Liver (tissue), 9 donors: ENCODE measurements around the gene ALDH1A1. TPM values are rescaled to one million over a fixed set of nuclear protein-coding genes. Genes with fewer than 3 reads are reported as not detected.
A peak's percentile ranks its signal among the peaks of the same experiment; 100 is the strongest.

Experiments
- DNase-seq: peaks from one replicate; pipeline ENCODE4 v3.0.0-alpha.2; 2017; ENCODE audit warnings: low spot score
- H3K27ac ChIP-seq, 2 donors: one replicate each; pipeline ENCODE4 v1.7.0; 2013; ENCODE audit warnings: inconsistent platforms in 2 of 2, low read length in 2 of 2, control low read depth in 1 of 2, low read depth in 1 of 2, mild to moderate bottlenecking in 1 of 2
- H3K27me3 ChIP-seq, 4 donors: one replicate each; pipeline versions ENCODE4 v1.6.1 to v1.7.0; 2013; ENCODE audit warnings: low read length in 3 of 4, inconsistent platforms in 1 of 4, mild to moderate bottlenecking in 1 of 4, moderate library complexity in 1 of 4; ENCODE audit not compliant: control insufficient read depth in 4 of 4, insufficient read depth in 4 of 4
- H3K36me3 ChIP-seq, 4 donors: one replicate each; pipeline versions ENCODE4 v1.6.1 to v1.7.0; 2013; ENCODE audit warnings: low read length in 3 of 4, mild to moderate bottlenecking in 3 of 4, low read depth in 1 of 4, moderate library complexity in 1 of 4; ENCODE audit not compliant: control insufficient read depth in 4 of 4, insufficient read depth in 3 of 4
- H3K4me1 ChIP-seq, 4 donors: one replicate each; pipeline versions ENCODE4 v1.6.1 to v1.7.0; 2013; ENCODE audit warnings: low read length in 3 of 4, mild to moderate bottlenecking in 3 of 4, moderate library complexity in 1 of 4; ENCODE audit not compliant: control insufficient read depth in 4 of 4, insufficient read depth in 4 of 4
- H3K4me3 ChIP-seq, 3 donors: one replicate each; pipeline versions ENCODE4 v1.6.1 to v1.7.0; 2013; ENCODE audit warnings: low read length in 3 of 3, control low read depth in 1 of 3, low read depth in 1 of 3, mild to moderate bottlenecking in 1 of 3
- H3K9ac ChIP-seq, 2 donors: one replicate each; pipeline ENCODE4 v1.7.0; 2013; ENCODE audit warnings: low read length in 2 of 2, mild to moderate bottlenecking in 2 of 2, moderate library complexity in 2 of 2, control low read depth in 1 of 2, low read depth in 1 of 2
- H3K9me3 ChIP-seq, 4 donors: one replicate each; pipeline versions ENCODE4 v1.6.1 to v1.7.0; 2013; ENCODE audit warnings: low read length in 3 of 4; ENCODE audit not compliant: control insufficient read depth in 4 of 4
- ATF3 ChIP-seq: IDR thresholded peaks from 2 replicates; pipeline ENCODE4 v1.6.1; 2016; ENCODE audit warnings: antibody characterized with exemption
- EGR1 ChIP-seq, 2 donors: IDR thresholded peaks; 2 replicates each; pipeline ENCODE4 v1.6.1; 2016 to 2018; ENCODE audit warnings: antibody characterized with exemption in 2 of 2, low read depth in 2 of 2
- FOXA1 ChIP-seq: IDR thresholded peaks from 2 replicates; pipeline ENCODE4 v1.6.1; 2016; ENCODE audit warnings: antibody characterized with exemption
- FOXA2 ChIP-seq: IDR thresholded peaks from 2 replicates; pipeline ENCODE4 v1.6.1; 2016; ENCODE audit warnings: antibody characterized with exemption
- HNF4A ChIP-seq, 2 donors: conservative IDR thresholded peaks; 2 replicates each; pipeline ENCODE4 v1.6.1; 2016; ENCODE audit warnings: antibody characterized with exemption in 2 of 2, mild to moderate bottlenecking in 2 of 2
- HNF4G ChIP-seq: IDR thresholded peaks from 2 replicates; pipeline ENCODE4 v1.6.1; 2016; ENCODE audit warnings: antibody characterized with exemption
- JUND ChIP-seq, 2 donors: IDR thresholded peaks; 2 replicates each; pipeline ENCODE4 v1.6.1; 2016; ENCODE audit warnings: antibody characterized with exemption in 2 of 2
- MAX ChIP-seq: IDR thresholded peaks from 2 replicates; pipeline ENCODE4 v1.6.1; 2016; ENCODE audit warnings: antibody characterized with exemption
- NR2F2 ChIP-seq: IDR thresholded peaks from 2 replicates; pipeline ENCODE4 v1.6.1; 2016; ENCODE audit warnings: antibody characterized with exemption
- RAD21 ChIP-seq, 2 donors: IDR thresholded peaks; 2 replicates each; pipeline ENCODE4 v1.6.1; 2016; ENCODE audit warnings: antibody characterized with exemption in 2 of 2, mild to moderate bottlenecking in 2 of 2
- RXRA ChIP-seq, 2 donors: IDR thresholded peaks; 2 replicates each; pipeline ENCODE4 v1.6.1; 2017 to 2018; ENCODE audit warnings: antibody characterized with exemption in 2 of 2, mild to moderate bottlenecking in 1 of 2
- TAF1 ChIP-seq: conservative IDR thresholded peaks from 2 replicates; pipeline ENCODE4 v1.6.1; 2016; ENCODE audit warnings: antibody characterized with exemption, mild to moderate bottlenecking
- ZBTB33 ChIP-seq: IDR thresholded peaks from 2 replicates; pipeline ENCODE4 v1.6.1; 2016; ENCODE audit warnings: antibody characterized with exemption
- WGBS: extraction: QIAGEN DNeasy Blood & Tissue Kit; methylation state at CpG from one replicate; pipeline ENCODE4 v1.1.7; 2013; 5-methylcytosine and 5-hydroxymethylcytosine counted together
- polyA plus RNA-seq, 2 donors: library from polyadenylated mRNA; stranded (reverse) in 1 of 2; unstranded in 1 of 2; fragments of 200-250 nt in 1 of 2; fragments of >200 nt in 1 of 2; fragmentation: Nextera tagmentation in 1 of 2; extraction: Ambion mirVana in 1 of 2; gene quantifications; one replicate each; pipeline versions ENCODE4 v1.2.1 to v1.2.3, GENCODE V29; 2013 to 2015
- total RNA-seq, 2 donors: library from RNA; depleted of rRNA; stranded (reverse); fragments of >200 nt; gene quantifications; one replicate each; pipeline ENCODE4 v1.2.3, GENCODE V29; 2014
- TF ChIP-seq, protein P1 (sequence below): IDR thresholded peaks from 2 replicates; pipeline ENCODE4 v1.6.1; 2016; ENCODE audit warnings: antibody characterized with exemption, mild to moderate bottlenecking
- TF ChIP-seq, protein P2 (sequence below): fragments of 150-350 bp; IDR thresholded peaks from 2 replicates; pipeline ENCODE4 v1.5.1; 2017; ENCODE audit warnings: improper control_type of control experiment, low read depth, low read length; ENCODE audit not compliant: missing input control
- donor health status: healthy.
- donor health status: healthy.
- donor health status: healthy.
- donor health status: healthy.
- donor health status: healthy.

The ALDH1A1 gene
- total and polyA plus RNA-seq, 4 donors = 118 to 433 (median 193) TPM

GRCh38 chr9:72874344-72874743, 78.5 kb downstream of the ALDH1A1 start:
- Histone ChIP-seq H3K27ac (no peak overlapping the region), H3K4me3 (no peak overlapping the region), H3K4me1 (peaks cover 0 to 9% (median 1%) of the 10 kb centered on the region in 4 donors), H3K36me3 (peaks cover 0 to 3% (median 0%) of the 10 kb centered on the region in 4 donors), H3K9me3 (no peaks in the 10 kb centered on the region), H3K27me3 (no peaks in the 10 kb centered on the region), H3K9ac (no peak overlapping the region)
- WGBS = 94% methylated on average over 2 of the region's 2 CpGs
- no peak for TF ChIP-seq TAF1
- TF ChIP-seq FOXA2 = no peak
- no peak for TF ChIP-seq ATF3
- TF ChIP-seq, protein P1, sequence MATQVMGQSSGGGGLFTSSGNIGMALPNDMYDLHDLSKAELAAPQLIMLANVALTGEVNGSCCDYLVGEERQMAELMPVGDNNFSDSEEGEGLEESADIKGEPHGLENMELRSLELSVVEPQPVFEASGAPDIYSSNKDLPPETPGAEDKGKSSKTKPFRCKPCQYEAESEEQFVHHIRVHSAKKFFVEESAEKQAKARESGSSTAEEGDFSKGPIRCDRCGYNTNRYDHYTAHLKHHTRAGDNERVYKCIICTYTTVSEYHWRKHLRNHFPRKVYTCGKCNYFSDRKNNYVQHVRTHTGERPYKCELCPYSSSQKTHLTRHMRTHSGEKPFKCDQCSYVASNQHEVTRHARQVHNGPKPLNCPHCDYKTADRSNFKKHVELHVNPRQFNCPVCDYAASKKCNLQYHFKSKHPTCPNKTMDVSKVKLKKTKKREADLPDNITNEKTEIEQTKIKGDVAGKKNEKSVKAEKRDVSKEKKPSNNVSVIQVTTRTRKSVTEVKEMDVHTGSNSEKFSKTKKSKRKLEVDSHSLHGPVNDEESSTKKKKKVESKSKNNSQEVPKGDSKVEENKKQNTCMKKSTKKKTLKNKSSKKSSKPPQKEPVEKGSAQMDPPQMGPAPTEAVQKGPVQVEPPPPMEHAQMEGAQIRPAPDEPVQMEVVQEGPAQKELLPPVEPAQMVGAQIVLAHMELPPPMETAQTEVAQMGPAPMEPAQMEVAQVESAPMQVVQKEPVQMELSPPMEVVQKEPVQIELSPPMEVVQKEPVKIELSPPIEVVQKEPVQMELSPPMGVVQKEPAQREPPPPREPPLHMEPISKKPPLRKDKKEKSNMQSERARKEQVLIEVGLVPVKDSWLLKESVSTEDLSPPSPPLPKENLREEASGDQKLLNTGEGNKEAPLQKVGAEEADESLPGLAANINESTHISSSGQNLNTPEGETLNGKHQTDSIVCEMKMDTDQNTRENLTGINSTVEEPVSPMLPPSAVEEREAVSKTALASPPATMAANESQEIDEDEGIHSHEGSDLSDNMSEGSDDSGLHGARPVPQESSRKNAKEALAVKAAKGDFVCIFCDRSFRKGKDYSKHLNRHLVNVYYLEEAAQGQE = no peak
- TF ChIP-seq, protein P2, sequence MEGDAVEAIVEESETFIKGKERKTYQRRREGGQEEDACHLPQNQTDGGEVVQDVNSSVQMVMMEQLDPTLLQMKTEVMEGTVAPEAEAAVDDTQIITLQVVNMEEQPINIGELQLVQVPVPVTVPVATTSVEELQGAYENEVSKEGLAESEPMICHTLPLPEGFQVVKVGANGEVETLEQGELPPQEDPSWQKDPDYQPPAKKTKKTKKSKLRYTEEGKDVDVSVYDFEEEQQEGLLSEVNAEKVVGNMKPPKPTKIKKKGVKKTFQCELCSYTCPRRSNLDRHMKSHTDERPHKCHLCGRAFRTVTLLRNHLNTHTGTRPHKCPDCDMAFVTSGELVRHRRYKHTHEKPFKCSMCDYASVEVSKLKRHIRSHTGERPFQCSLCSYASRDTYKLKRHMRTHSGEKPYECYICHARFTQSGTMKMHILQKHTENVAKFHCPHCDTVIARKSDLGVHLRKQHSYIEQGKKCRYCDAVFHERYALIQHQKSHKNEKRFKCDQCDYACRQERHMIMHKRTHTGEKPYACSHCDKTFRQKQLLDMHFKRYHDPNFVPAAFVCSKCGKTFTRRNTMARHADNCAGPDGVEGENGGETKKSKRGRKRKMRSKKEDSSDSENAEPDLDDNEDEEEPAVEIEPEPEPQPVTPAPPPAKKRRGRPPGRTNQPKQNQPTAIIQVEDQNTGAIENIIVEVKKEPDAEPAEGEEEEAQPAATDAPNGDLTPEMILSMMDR = no peak
- TF ChIP-seq HNF4A (conservative IDR thresholded peaks at IDR 0.05) = no peak
- no peak for TF ChIP-seq ZBTB33
- no peak for TF ChIP-seq RXRA (IDR thresholded peaks at IDR 0.05)
- no peak for TF ChIP-seq NR2F2
- no peak for TF ChIP-seq JUND (IDR thresholded peaks at IDR 0.05)
- no peak for TF ChIP-seq RAD21 (IDR thresholded peaks at IDR 0.05)
- no peak for TF ChIP-seq FOXA1
- no peak for TF ChIP-seq MAX
- TF ChIP-seq HNF4G = no peak
- no peak for TF ChIP-seq EGR1 (IDR thresholded peaks at IDR 0.05; ENCODE audit: low read depth in 2 of 2)
- DNase-seq = no peak

DNA sequence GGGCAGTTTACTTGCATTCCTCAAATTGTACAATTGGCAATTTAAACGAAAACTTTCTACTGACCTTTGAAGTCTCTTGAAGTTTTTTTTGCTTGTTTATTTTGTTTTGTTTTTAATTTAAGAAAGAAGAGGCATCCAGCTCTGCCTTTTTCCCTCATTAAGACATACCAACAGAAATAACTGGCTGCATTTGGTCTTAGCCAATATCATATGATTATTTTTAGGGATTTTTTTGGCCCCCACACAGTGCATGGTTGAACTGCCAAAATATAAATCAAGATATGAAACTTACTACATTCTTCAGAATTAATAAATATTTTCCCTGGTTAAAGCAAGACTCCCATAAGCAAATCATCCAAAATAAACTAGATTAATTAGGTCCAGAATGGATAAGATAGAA, 79.4 kb downstream of the ALDH1A1 start:
- no peaks in the 10 kb centered on the region for H3K27me3 ChIP-seq
- H3K9me3 ChIP-seq = no peaks in the 10 kb centered on the region
- WGBS = 30% methylated on average over 1 of the region's 1 CpG
- no peak for TF ChIP-seq FOXA2
- TF ChIP-seq, protein P2 = no peak
- TF ChIP-seq NR2F2 = peak; percentile 63
- no peaks in the 10 kb centered on the region for H3K36me3 ChIP-seq
- H3K4me3 ChIP-seq = no peak overlapping the region
- DNase-seq = no peak
- peaks cover 0 to 9% (median 1%) of the 10 kb centered on the region in 4 donors for H3K4me1 ChIP-seq
- H3K27ac ChIP-seq = no peak overlapping the region
- H3K9ac ChIP-seq = no peak overlapping the region
